HepG2 (cell line): Measurements from ENCODE around the gene TPBGL.

Source experiments
- BRCA1 ChIP-seq: sonication (generic); formaldehyde crosslinking; IDR thresholded peaks from 2 replicates; pipeline ENCODE4 v1.4.0; 2020; ENCODE audit warnings: missing genetic modification reagents
- CBX2 ChIP-seq, 2 experiments: fragments of 200-600 bp in 1 of 2; sonication (generic); formaldehyde crosslinking in 1 of 2; IDR thresholded peaks; 2 replicates each; pipeline versions ENCODE4 v1.7.0 to v1.8.1; 2018 to 2022; ENCODE audit warnings: low read depth in 2 of 2, low read length in 1 of 2, mild to moderate bottlenecking in 1 of 2, missing genetic modification reagents in 1 of 2
- CHCHD3 ChIP-seq: sonication (generic); formaldehyde crosslinking; IDR thresholded peaks from 2 replicates; pipeline ENCODE4 v1.8.0; 2022; ENCODE audit warnings: mild to moderate bottlenecking, missing genetic modification reagents, moderate library complexity
- EHMT2 ChIP-seq: fragments of 200-600 bp; sonication (generic); IDR thresholded peaks from 2 replicates; pipeline ENCODE4 v1.7.0; 2017; ENCODE audit warnings: antibody characterized with exemption, low read depth, low read length, borderline replicate concordance
- SETDB1 ChIP-seq: sonication (generic); formaldehyde crosslinking; IDR thresholded peaks from 2 replicates; pipeline ENCODE4 v1.5.1; 2020; ENCODE audit warnings: missing genetic modification reagents, mild to moderate bottlenecking, borderline replicate concordance
- SMARCC2 ChIP-seq: fragments of 450-650 bp; IDR thresholded peaks from 2 replicates; pipeline ENCODE4 v1.6.1; 2017; ENCODE audit warnings: antibody characterized with exemption, mild to moderate bottlenecking
- ZNF766 ChIP-seq: sonication (generic); formaldehyde crosslinking; IDR thresholded peaks from 2 replicates; pipeline ENCODE4 v1.5.0; 2020; ENCODE audit warnings: missing genetic modification reagents, borderline replicate concordance

GRCh38 chr11:75267171-75267970 lies 26.8 kb downstream of the TPBGL start:
- no peak for TF ChIP-seq SETDB1
- TF ChIP-seq CHCHD3 (CRISPR knock-in tag) = no peak
- no peak for TF ChIP-seq ZNF766 (CRISPR knock-in tag)
- TF ChIP-seq BRCA1 (CRISPR knock-in tag) = no peak
- no peak for TF ChIP-seq CBX2 (IDR thresholded peaks at IDR 0.05; ENCODE audit: low read depth, low read length)
- TF ChIP-seq CBX2 (CRISPR knock-in tag; IDR thresholded peaks at IDR 0.05; ENCODE audit: low read depth) = no peak
- no peak for TF ChIP-seq EHMT2
- TF ChIP-seq SMARCC2 = no peak
